Brain microvascular endothelial cell (primary cell): Measurements from ENCODE around the gene CBX8.
A peak's percentile ranks its signal among the peaks of the same experiment; 100 is the strongest.

Experiments
- DNase-seq: peaks from one replicate; pipeline ENCODE4 v3.0.0-alpha.2; 2020
- H3K27ac ChIP-seq: fragments of 250-450 bp; sonication (Bioruptor Pico); 2 replicates; pipeline ENCODE4 v1.5.1; 2020; ENCODE audit warnings: mild to moderate bottlenecking, moderate library complexity
- H3K27me3 ChIP-seq: fragments of 250-450 bp; sonication (Bioruptor Pico); replicated peaks from 2 replicates; pipeline ENCODE4 v1.5.1; 2020; ENCODE audit warnings: mild to moderate bottlenecking
- H3K36me3 ChIP-seq: fragments of 250-450 bp; sonication (Bioruptor Pico); replicated peaks from 2 replicates; pipeline ENCODE4 v1.5.1; 2020; ENCODE audit warnings: mild to moderate bottlenecking
- H3K4me3 ChIP-seq: 2 replicates; pipeline ENCODE4 v1.5.1; 2011; ENCODE audit warnings: low read depth, mild to moderate bottlenecking, control low read depth, low read length, moderate library complexity
- CTCF ChIP-seq: IDR thresholded peaks from 2 replicates; pipeline ENCODE4 v1.5.1; 2011; ENCODE audit warnings: low read depth, mild to moderate bottlenecking, moderate library complexity, low read length, control low read depth, inconsistent platforms; ENCODE audit errors: missing control alignments
- in situ Hi-C: cut with HindIII; loops from 2 replicates; pipeline ENCODE4 v1.10.0; 2017; ENCODE audit warnings: low sequenced_read_pairs, low pct_ligation_motif_present

CBX8 gene

GRCh38 chr17:79796763-79797491 is at the start of gene CBX8:
CBX8 (minus strand) TSS chr17:79797077; CDS start chr17:79796998, 79 bp downstream.
- DNase-seq, result peak; percentile 98
- TF ChIP-seq CTCF, result peak; percentile 4
- Histone ChIP-seq H3K27ac (peak within 1 kb of the TSS; percentile 88), H3K4me3 (peak within 1 kb of the TSS; percentile 81), H3K27me3 (peaks cover 45% of the 10 kb centered on the region), H3K36me3 (peaks cover 2% of the 10 kb centered on the region)
- in situ Hi-C loops, result loop anchor here (25.0 kb wide), 1 partner anchor 190 kb away; no protein-coding TSS in a partner anchor

- DNase-seq, result no peak
- Histone ChIP-seq H3K4me3 (no peak overlapping the region), H3K36me3 (no peaks in the 10 kb centered on the region), H3K27me3 (peaks cover 28% of the 10 kb centered on the region), H3K27ac (peak overlapping the region; percentile 26)
- TF ChIP-seq CTCF, result no peak
- in situ Hi-C loops, result no loop called here
Measured at GRCh38 chr17:79845601-79845949, 48.7 kb upstream of the CBX8 start.

- no peak overlapping the region for H3K4me3 ChIP-seq
- peak overlapping the region; percentile 26 for H3K27ac ChIP-seq
Measured at GRCh38 chr17:79844869-79845600, 48.2 kb upstream of the CBX8 start.

GRCh38 chr17:79843816-79844800 is 47.2 kb upstream of the CBX8 start:
- H3K27me3 ChIP-seq, result peaks cover 35% of the 10 kb centered on the region
- H3K36me3 ChIP-seq, result no peaks in the 10 kb centered on the region
- TF ChIP-seq CTCF, result no peak
- DNase-seq, result no peak
- in situ Hi-C loops, result no loop called here
- peak overlapping the region; percentile 52 for H3K4me3 ChIP-seq
- H3K27ac ChIP-seq, result no peak overlapping the region

More at GRCh38 chr17:79844869-79845600, 48.2 kb upstream of the CBX8 start:
- Histone ChIP-seq H3K27me3 (peaks cover 34% of the 10 kb centered on the region), H3K36me3 (no peaks in the 10 kb centered on the region)
- in situ Hi-C loops, result no loop called here
- TF ChIP-seq CTCF, result peak; percentile 70
- DNase-seq, result no peak

GRCh38 chr17:79843474-79843815 is 46.6 kb upstream of the CBX8 start:
- H3K27ac ChIP-seq, result no peak overlapping the region
- no peak for TF ChIP-seq CTCF
- no peaks in the 10 kb centered on the region for H3K36me3 ChIP-seq
- H3K4me3 ChIP-seq, result peak overlapping the region; percentile 52
- peaks cover 35% of the 10 kb centered on the region for H3K27me3 ChIP-seq
- DNase-seq, result no peak
- in situ Hi-C loops, result no loop called here
